ENCODE measurements around the gene ACHE. TPM values are rescaled to one million over a fixed set of nuclear protein-coding genes. Genes with fewer than 3 reads are reported as not detected.

Gene ACHE
- total RNA-seq, 1 experiment from 2014 or later, result 7.0 TPM

DNA sequence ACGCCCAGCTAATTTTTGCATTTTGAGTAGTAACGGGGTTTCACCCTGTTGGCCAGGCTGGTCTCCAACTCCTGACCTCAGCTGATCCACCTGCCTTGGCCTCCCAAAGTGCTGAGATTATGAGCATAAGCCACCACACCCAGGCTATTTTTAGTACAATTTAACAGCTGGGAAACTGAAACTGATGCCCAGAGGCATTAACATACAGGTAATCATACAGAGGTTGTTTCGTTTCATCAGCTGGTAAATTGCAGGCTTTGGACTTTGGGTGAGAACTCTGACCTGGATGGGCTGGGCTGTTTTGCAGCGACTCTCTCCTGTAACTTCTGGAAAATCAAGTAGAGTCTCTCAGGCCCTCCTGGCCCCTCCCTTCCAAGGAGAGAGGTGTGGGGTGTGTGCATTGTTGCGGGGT is 6.2 kb upstream of the ACHE start:
- Histone ChIP-seq H2BK12ac (ENCODE audit: insufficient read length, low read depth, low read length) (no peak overlapping the region), H3K79me1 (ENCODE audit: insufficient read depth, low read depth, low read length, poor library complexity, severe bottlenecking) (no peaks in the 10 kb centered on the region), H2BK15ac (ENCODE audit: low read depth, low read length) (no peak overlapping the region), H3K9ac (ENCODE audit: extremely low read depth, insufficient read length, low read length) (no peak overlapping the region), H3T11ph (ENCODE audit: low read length) (no peak overlapping the region), H2BK20ac (ENCODE audit: low read depth, low read length, poor library complexity, severe bottlenecking) (no peak overlapping the region), H2AK5ac (ENCODE audit: insufficient read length, low read length) (no peak overlapping the region), H3K18ac (ENCODE audit: insufficient read length, low read depth, low read length) (no peak overlapping the region), H3K56ac (ENCODE audit: insufficient read length, low read depth, low read length) (no peak overlapping the region), H3K9me3 (ENCODE audit: control insufficient read depth, low read depth, low read length) (no peaks in the 10 kb centered on the region), H3K79me2 (ENCODE audit: insufficient read depth, low read length) (no peaks in the 10 kb centered on the region), H3K14ac (ENCODE audit: insufficient read depth, low read length) (no peak overlapping the region), H2AFZ (ENCODE audit: low read length) (no peak overlapping the region), H4K91ac (ENCODE audit: insufficient read length, low read depth, low read length) (no peak overlapping the region), H4K8ac (replicated peaks; ENCODE audit: insufficient read length, low read depth, low read length) (no peak overlapping the region), H2BK5ac (ENCODE audit: insufficient read length, low read length) (no peak overlapping the region), H3K27ac (ENCODE audit: insufficient read length, low read depth, low read length) (no peak overlapping the region), H3K23me2 (ENCODE audit: insufficient read length, low read depth, low read length, poor library complexity, severe bottlenecking) (no peaks in the 10 kb centered on the region), H3K4ac (ENCODE audit: low read depth, low read length) (no peak overlapping the region), H3K4me2 (ENCODE audit: insufficient read depth, insufficient read length, low read length) (no peak overlapping the region), H4K5ac (ENCODE audit: insufficient read length, low read depth, low read length) (no peak overlapping the region), H2BK120ac (ENCODE audit: low read depth, low read length, poor library complexity, severe bottlenecking) (no peak overlapping the region), H3K4me1 (ENCODE audit: insufficient read depth, low read length) (no peaks in the 10 kb centered on the region), H4K20me1 (ENCODE audit: control insufficient read depth, insufficient read depth, insufficient read length) (no peaks in the 10 kb centered on the region), H3K27me3 (ENCODE audit: insufficient read depth, low read length) (no peaks in the 10 kb centered on the region), H3K23ac (ENCODE audit: insufficient read length, low read depth, low read length) (no peak overlapping the region)
- Mint-ChIP-seq H3K27ac (no peak overlapping the region; a peak in 1 of 7 replicates), H3K27me3 (ENCODE audit: low read depth) (peaks cover 11% of the 10 kb centered on the region), H3K36me3 (ENCODE audit: insufficient read depth in 1 of 3, low read depth in 3 of 3) (no peaks in the 10 kb centered on the region), H3K9me3 (no peaks in the 10 kb centered on the region), H3K4me3 (no peak overlapping the region), H3K4me1 (peaks cover 2 to 5% of the 10 kb centered on the region in 2 experiments; a peak in 2 of 4 replicates)
- TF ChIP-seq, protein P1, sequence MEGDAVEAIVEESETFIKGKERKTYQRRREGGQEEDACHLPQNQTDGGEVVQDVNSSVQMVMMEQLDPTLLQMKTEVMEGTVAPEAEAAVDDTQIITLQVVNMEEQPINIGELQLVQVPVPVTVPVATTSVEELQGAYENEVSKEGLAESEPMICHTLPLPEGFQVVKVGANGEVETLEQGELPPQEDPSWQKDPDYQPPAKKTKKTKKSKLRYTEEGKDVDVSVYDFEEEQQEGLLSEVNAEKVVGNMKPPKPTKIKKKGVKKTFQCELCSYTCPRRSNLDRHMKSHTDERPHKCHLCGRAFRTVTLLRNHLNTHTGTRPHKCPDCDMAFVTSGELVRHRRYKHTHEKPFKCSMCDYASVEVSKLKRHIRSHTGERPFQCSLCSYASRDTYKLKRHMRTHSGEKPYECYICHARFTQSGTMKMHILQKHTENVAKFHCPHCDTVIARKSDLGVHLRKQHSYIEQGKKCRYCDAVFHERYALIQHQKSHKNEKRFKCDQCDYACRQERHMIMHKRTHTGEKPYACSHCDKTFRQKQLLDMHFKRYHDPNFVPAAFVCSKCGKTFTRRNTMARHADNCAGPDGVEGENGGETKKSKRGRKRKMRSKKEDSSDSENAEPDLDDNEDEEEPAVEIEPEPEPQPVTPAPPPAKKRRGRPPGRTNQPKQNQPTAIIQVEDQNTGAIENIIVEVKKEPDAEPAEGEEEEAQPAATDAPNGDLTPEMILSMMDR (conservative IDR thresholded peaks at IDR 0.05), result no peak
- no CpG with 5 or more reads among the region's 5 CpGs for WGBS (ENCODE audit: extremely low coverage, insufficient read length, low lambda C conversion rate)
- DNase-seq, result no peak

Measured in H9 (cell line).